Measurements from ENCODE around the gene RPL11. TPM values are rescaled to one million over a fixed set of nuclear protein-coding genes. Genes with fewer than 3 reads are reported as not detected.
A peak's percentile ranks its signal among the peaks of the same experiment; 100 is the strongest.

The RPL11 gene
- total RNA-seq, 1 experiment from 2014 or later: 865 TPM

GRCh38 chr1:23657659-23658275 is 33.8 kb upstream of the RPL11 start:
- intact Hi-C loops (cut with micrococcal nuclease; ENCODE audit: unreplicated experiment): no loop called here
- no peak overlapping the region for H3K27ac ChIP-seq (ENCODE audit: low read length)
- ATAC-seq (peak; percentile 90), DNase-seq (ENCODE audit: low read depth, low spot score) (no peak)
- H3K4me1 ChIP-seq (ENCODE audit: control insufficient read depth, insufficient read depth, low read length): no peaks in the 10 kb centered on the region
- no TSS peak for BruUV-seq (replicated peaks)
- H3K9me3 ChIP-seq (ENCODE audit: control insufficient read depth, insufficient read depth, low read depth, low read length): no peaks in the 10 kb centered on the region
- peak; percentile 94 for TF ChIP-seq CTCF (IDR thresholded peaks at IDR 0.05)
- no peak for TF ChIP-seq TCF7L2 (IDR thresholded peaks at IDR 0.05; ENCODE audit: low read depth, low read length)
- POLR2A ChIA-PET: interaction anchor here (0.7 to 0.8 kb wide), 2 partner anchors 30 to 271 kb away, joined by 4 to 5 read pairs; no protein-coding TSS in a partner anchor
- H3K27me3 ChIP-seq (ENCODE audit: control insufficient read depth, insufficient read depth, low read length): no peaks in the 10 kb centered on the region
- in situ Hi-C loops (cut with HindIII; ENCODE audit: low pct_unique_long_range_greater_than_20kb, low sequenced_read_pairs): no loop called here
- H3K36me3 ChIP-seq (ENCODE audit: control insufficient read depth, insufficient read depth, low read length): no peaks in the 10 kb centered on the region
- H3K4me3 ChIP-seq (ENCODE audit: low read depth in 2 of 2, low read length in 2 of 2): no peak overlapping the region
- CTCF ChIA-PET: interaction anchor here (0.5 to 1.4 kb wide), 4 partner anchors 13 to 115 kb away, joined by 3 to 4 read pairs (median 3); no protein-coding TSS in a partner anchor

GRCh38 chr1:23660671-23661070 is 30.9 kb upstream of the RPL11 start:
- POLR2A ChIA-PET: no interaction called here
- peak; percentile 43; the same call in 1 of the 2 replicates for ATAC-seq
- intact Hi-C loops (cut with micrococcal nuclease; ENCODE audit: unreplicated experiment): no loop called here

More at GRCh38 chr1:23660671-23661070, 30.9 kb upstream of the RPL11 start:
- no peak overlapping the region for H3K4me3 ChIP-seq (ENCODE audit: low read depth in 2 of 2, low read length in 2 of 2)
- no peak for DNase-seq (ENCODE audit: low read depth, low spot score)
- no TSS peak for BruUV-seq (replicated peaks)
- in situ Hi-C loops (cut with HindIII; ENCODE audit: low pct_unique_long_range_greater_than_20kb, low sequenced_read_pairs): no loop called here
- CTCF ChIA-PET: interaction anchor here (0.5 to 1.4 kb wide), 5 partner anchors 24 to 120 kb away, joined by 4 to 7 read pairs (median 6); no protein-coding TSS in a partner anchor
- H3K27ac ChIP-seq (ENCODE audit: low read length): no peak overlapping the region
- no peaks in the 10 kb centered on the region for H3K36me3 ChIP-seq (ENCODE audit: control insufficient read depth, insufficient read depth, low read length)
- no peaks in the 10 kb centered on the region for H3K27me3 ChIP-seq (ENCODE audit: control insufficient read depth, insufficient read depth, low read length)
- H3K4me1 ChIP-seq (ENCODE audit: control insufficient read depth, insufficient read depth, low read length): no peaks in the 10 kb centered on the region
- no peaks in the 10 kb centered on the region for H3K9me3 ChIP-seq (ENCODE audit: control insufficient read depth, insufficient read depth, low read depth, low read length)
- no peak for TF ChIP-seq POLR2AphosphoS5 (IDR thresholded peaks at IDR 0.05; ENCODE audit: low read depth, low read length)
- no peak for TF ChIP-seq TCF7L2 (IDR thresholded peaks at IDR 0.05; ENCODE audit: low read depth, low read length)
- no peak for TF ChIP-seq SIN3A (IDR thresholded peaks at IDR 0.05; ENCODE audit: borderline replicate concordance, insufficient read depth, low read depth, low read length)
- TF ChIP-seq REST (IDR thresholded peaks at IDR 0.05; ENCODE audit: insufficient read depth in 1 of 2, low read depth in 2 of 2, low read length in 1 of 2): no peak
- TF ChIP-seq CTCF (IDR thresholded peaks at IDR 0.05): no peak
